Vagina (tissue), 2 donors: Measurements from ENCODE around the gene SLC13A3. TPM values are rescaled to one million over a fixed set of nuclear protein-coding genes. Genes with fewer than 3 reads are reported as not detected.

Experiments used
- DNase-seq, 2 donors: peaks; one replicate each; pipeline ENCODE4 v3.0.0-alpha.2; 2017; ENCODE audit errors: extremely low spot score in 2 of 2
- H3K27ac ChIP-seq: fragments of 200-600 bp; sonication (generic); one replicate; pipeline ENCODE4 v1.5.1; 2019
- H3K27me3 ChIP-seq: fragments of 200-600 bp; sonication (generic); one replicate; pipeline ENCODE4 v1.5.1; 2019
- H3K36me3 ChIP-seq, 2 donors: fragments of 200-600 bp; sonication (generic); one replicate each; pipeline ENCODE4 v1.5.1; 2017 to 2019
- H3K4me1 ChIP-seq: fragments of 200-600 bp; sonication (generic); one replicate; pipeline ENCODE4 v1.5.1; 2019
- H3K4me3 ChIP-seq, 2 donors: fragments of 200-600 bp; sonication (generic); 1 replicate in 1 of 2; 2 replicates in 1 of 2; pipeline ENCODE4 v1.5.1; 2016 to 2019
- H3K9me3 ChIP-seq: fragments of 200-600 bp; sonication (generic); one replicate; pipeline ENCODE4 v1.5.1; 2019
- POLR2A ChIP-seq, 2 donors: fragments of 450-650 bp; IDR thresholded peaks; one replicate each; pipeline ENCODE4 v1.6.1; 2017; ENCODE audit warnings: antibody characterized with exemption in 2 of 2, mild to moderate bottlenecking in 2 of 2, moderate library complexity in 2 of 2
- POLR2AphosphoS5 ChIP-seq, 2 donors: sonication (generic); formaldehyde crosslinking; IDR thresholded peaks; one replicate each; pipeline ENCODE4 v1.9.0; 2017; ENCODE audit warnings: antibody characterized with exemption in 2 of 2, mild to moderate bottlenecking in 2 of 2, low read depth in 1 of 2; ENCODE audit not compliant: insufficient read depth in 1 of 2
- intact Hi-C: fragments of 100-400 bp; cut with DNase I; formaldehyde crosslinking; loops from one replicate; pipeline ENCODE4 v1.15.1; 2023
- total RNA-seq: library from RNA; depleted of rRNA; stranded (reverse); fragments of >200 nt; gene quantifications from one replicate; pipeline ENCODE4 v1.2.3, GENCODE V29; 2016
- TF ChIP-seq, protein P1 (sequence below), 3 experiments: fragments of 450-650 bp in 2 of 3; fragments of 200-600 bp in 1 of 3; sonication (generic) in 1 of 3; IDR thresholded peaks; one replicate each; pipeline ENCODE4 v1.5.1; 2017 to 2019; ENCODE audit warnings: antibody characterized with exemption in 3 of 3, mild to moderate bottlenecking in 2 of 3, moderate library complexity in 2 of 3

Gene SLC13A3
- total RNA-seq, 1 donor from 2014 or later = 1.2 TPM

DNA sequence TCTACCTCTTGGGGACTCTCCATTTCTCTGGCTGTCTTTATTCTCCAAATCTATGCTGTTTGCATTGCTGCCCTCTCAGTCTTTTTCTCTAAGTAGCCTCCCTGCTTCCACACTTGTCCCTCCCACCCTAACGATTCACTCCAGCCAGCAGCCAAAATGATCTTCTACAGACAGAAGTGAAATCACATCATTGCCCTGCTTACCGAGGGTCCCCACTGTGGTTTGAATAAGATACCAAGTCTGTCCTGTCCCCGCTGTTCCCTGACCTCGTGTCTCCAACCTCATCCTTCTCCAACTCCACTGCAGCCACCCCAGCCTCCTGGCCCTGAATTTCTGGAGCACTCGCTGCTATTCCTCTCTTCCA is 89.3 kb downstream of the SLC13A3 start:
- TF ChIP-seq POLR2AphosphoS5 (IDR thresholded peaks at IDR 0.05; ENCODE audit: insufficient read depth in 1 of 2, low read depth in 1 of 2) (no peak), POLR2A (IDR thresholded peaks at IDR 0.05) (no peak)
- TF ChIP-seq, protein P1, sequence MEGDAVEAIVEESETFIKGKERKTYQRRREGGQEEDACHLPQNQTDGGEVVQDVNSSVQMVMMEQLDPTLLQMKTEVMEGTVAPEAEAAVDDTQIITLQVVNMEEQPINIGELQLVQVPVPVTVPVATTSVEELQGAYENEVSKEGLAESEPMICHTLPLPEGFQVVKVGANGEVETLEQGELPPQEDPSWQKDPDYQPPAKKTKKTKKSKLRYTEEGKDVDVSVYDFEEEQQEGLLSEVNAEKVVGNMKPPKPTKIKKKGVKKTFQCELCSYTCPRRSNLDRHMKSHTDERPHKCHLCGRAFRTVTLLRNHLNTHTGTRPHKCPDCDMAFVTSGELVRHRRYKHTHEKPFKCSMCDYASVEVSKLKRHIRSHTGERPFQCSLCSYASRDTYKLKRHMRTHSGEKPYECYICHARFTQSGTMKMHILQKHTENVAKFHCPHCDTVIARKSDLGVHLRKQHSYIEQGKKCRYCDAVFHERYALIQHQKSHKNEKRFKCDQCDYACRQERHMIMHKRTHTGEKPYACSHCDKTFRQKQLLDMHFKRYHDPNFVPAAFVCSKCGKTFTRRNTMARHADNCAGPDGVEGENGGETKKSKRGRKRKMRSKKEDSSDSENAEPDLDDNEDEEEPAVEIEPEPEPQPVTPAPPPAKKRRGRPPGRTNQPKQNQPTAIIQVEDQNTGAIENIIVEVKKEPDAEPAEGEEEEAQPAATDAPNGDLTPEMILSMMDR (IDR thresholded peaks at IDR 0.05) = no peak
- Histone ChIP-seq H3K4me3 (peak overlapping the region; percentile 28 to 47), H3K27ac (peak overlapping the region; percentile 40), H3K36me3 (no peaks in the 10 kb centered on the region), H3K4me1 (peaks cover 6% of the 10 kb centered on the region), H3K27me3 (no peaks in the 10 kb centered on the region), H3K9me3 (no peaks in the 10 kb centered on the region)
- intact Hi-C loops = loop anchor here (10.0 kb wide), 1 partner anchor 123 kb away; the partner anchor contains the start of gene TP53RK
- no peak for DNase-seq

DNA sequence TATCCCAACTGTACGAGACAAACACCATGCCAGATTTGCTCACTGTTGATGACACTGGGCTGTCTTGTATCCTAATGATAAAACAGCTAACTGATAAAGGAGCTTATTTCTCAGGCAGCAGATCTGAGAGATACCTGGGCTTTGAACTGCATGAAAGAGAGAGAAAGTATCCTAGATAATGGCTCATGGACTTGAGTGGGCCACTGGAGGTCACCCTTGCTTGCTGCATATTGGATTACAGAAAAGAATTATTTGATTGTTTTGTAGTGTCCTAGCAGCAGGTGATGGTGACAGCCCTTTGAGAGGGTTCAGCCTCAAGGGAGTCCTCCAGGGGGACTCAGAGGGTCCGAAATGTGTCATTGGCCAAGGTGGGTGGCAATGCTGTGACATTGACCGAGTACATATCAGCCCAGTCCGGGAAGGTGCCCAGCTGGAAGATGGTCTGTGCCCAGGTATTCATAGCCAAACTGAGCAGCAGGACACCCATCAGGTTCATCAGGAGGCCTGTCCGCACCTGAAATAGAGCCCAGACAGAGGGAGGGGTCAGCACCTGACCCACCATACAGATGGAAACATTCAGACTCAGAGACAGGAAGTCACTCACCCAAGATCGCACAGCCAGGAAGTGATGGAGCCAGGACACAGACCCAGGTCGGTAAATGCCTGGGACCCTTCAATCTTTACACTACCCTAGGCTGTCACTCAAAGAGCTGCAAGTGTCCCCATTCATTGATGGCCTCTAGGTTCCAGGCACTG is 91.4 kb downstream of the SLC13A3 start:
- intact Hi-C loops = loop anchor here (10.0 kb wide), 1 partner anchor 125 kb away; the partner anchor contains the start of gene TP53RK
- TF ChIP-seq POLR2A (IDR thresholded peaks at IDR 0.05) (no peak), POLR2AphosphoS5 (IDR thresholded peaks at IDR 0.05; ENCODE audit: insufficient read depth in 1 of 2, low read depth in 1 of 2) (no peak)
- TF ChIP-seq, protein P1 (IDR thresholded peaks at IDR 0.05) = no peak
- no peak for DNase-seq
- Histone ChIP-seq H3K4me3 (no peak overlapping the region), H3K27me3 (no peaks in the 10 kb centered on the region), H3K27ac (no peak overlapping the region), H3K36me3 (no peaks in the 10 kb centered on the region), H3K9me3 (no peaks in the 10 kb centered on the region), H3K4me1 (peaks cover 6% of the 10 kb centered on the region)

DNA sequence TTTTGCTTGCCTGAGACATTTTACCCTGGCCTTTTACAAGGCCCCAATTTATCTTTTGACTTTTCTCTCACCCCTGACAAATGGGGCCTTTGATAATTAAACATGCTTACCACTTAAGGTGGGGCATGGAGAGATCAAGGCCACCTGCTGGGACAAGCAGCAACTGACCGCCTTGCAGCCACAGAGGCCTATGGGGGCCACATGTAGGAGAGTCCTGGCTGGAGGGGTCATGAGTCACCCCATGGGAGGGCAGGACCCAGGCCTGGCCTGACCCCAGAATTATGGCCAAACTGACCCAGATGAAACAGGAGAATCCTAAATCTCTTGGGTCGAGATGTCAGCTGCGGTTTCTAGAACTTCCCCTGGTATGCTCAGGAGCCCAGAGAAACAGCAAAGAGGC is 92.3 kb downstream of the SLC13A3 start:
- H3K9me3 ChIP-seq = no peaks in the 10 kb centered on the region
- peaks cover 6% of the 10 kb centered on the region for H3K4me1 ChIP-seq
- H3K4me3 ChIP-seq = no peak overlapping the region
- no peak overlapping the region for H3K27ac ChIP-seq
- intact Hi-C loops = no loop called here
- H3K27me3 ChIP-seq = no peaks in the 10 kb centered on the region
- TF ChIP-seq, protein P1 (IDR thresholded peaks at IDR 0.05) = no peak
- TF ChIP-seq POLR2A (IDR thresholded peaks at IDR 0.05) = no peak
- no peak for TF ChIP-seq POLR2AphosphoS5 (IDR thresholded peaks at IDR 0.05; ENCODE audit: insufficient read depth in 1 of 2, low read depth in 1 of 2)
- no peak for DNase-seq
- H3K36me3 ChIP-seq = no peaks in the 10 kb centered on the region

DNA sequence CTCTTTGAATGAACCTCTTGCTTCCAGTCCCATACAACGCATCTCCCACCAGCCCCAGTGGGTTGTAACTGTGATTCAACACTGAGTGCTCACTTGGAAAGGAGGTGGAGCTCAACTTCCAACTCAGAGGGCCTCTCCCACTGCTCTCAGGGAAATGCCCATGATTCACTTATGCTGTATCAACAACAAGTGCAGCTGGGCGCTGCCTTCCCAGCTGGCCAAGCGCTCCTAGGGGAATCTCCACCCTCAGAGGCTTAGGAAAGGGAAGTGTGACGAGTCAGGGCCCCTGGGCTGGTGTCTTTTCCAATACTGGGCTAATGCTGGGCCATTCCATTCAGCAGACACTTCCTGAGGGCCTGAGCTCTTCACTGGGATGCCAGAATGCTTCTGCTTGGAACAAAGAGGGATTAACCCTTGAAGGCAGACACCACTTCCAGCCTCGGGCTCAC is 92.7 kb downstream of the SLC13A3 start:
- intact Hi-C loops = no loop called here
- no peak for DNase-seq
- peaks cover 6% of the 10 kb centered on the region for H3K4me1 ChIP-seq

More for the DNA sequence above, 92.7 kb downstream of the SLC13A3 start:
- no peaks in the 10 kb centered on the region for H3K9me3 ChIP-seq
- no peaks in the 10 kb centered on the region for H3K36me3 ChIP-seq
- no peaks in the 10 kb centered on the region for H3K27me3 ChIP-seq
- TF ChIP-seq POLR2AphosphoS5 (IDR thresholded peaks at IDR 0.05; ENCODE audit: insufficient read depth in 1 of 2, low read depth in 1 of 2) = no peak
- TF ChIP-seq POLR2A (IDR thresholded peaks at IDR 0.05) = no peak
- TF ChIP-seq, protein P1 (IDR thresholded peaks at IDR 0.05) = no peak
- H3K4me3 ChIP-seq = no peak overlapping the region
- H3K27ac ChIP-seq = no peak overlapping the region
